ENCODE data around the gene UBB. TPM values are rescaled to one million over a fixed set of nuclear protein-coding genes. Genes with fewer than 3 reads are reported as not detected.

Gene UBB
- polyA plus RNA-seq (ENCODE audit: low read depth in 6 of 6): 1,000 to 10,000 TPM; 2,209 to 2,817 (median 2,696) TPM

DNA sequence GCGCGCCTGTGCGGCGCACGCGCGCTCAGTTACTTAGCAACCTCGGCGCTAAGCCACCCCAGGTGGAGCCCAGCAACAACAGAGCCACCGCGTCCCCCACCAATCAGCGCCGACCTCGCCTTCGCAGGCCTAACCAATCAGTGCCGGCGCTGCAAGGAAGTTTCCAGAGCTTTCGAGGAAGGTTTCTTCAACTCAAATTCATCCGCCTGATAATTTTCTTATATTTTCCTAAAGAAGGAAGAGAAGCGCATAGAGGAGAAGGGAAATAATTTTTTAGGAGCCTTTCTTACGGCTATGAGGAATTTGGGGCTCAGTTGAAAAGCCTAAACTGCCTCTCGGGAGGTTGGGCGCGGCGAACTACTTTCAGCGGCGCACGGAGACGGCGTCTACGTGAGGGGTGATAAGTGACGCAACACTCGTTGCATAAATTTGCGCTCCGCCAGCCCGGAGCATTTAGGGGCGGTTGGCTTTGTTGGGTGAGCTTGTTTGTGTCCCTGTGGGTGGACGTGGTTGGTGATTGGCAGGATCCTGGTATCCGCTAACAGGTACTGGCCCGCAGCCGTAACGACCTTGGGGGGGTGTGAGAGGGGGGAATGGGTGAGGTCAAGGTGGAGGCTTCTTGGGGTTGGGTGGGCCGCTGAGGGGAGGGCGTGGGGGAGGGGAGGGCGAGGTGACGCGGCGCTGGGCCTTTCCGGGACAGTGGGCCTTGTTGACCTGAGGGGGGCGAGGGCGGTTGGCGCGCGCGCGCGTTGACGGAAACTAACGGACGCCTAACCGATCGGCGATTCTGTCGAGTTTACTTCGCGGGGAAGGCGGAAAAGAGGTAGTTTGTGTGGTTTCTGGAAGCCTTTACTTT is at the start of gene UBB:
Gene UBB, plus strand, starts transcription at position 452 of the 856 bp plus-strand sequence. CDS start 817 bp downstream, outside the sequence.
- peak within 1 kb of the TSS; percentile 89 to 98 (median 97) for H3K4me3 Mint-ChIP-seq
- H3K9me3 Mint-ChIP-seq: peaks cover 0 to 3% (median 0%) of the 10 kb centered on the region in 7 donors
- peaks cover 7 to 21% of the 10 kb centered on the region in 2 donors for H3K36me3 Mint-ChIP-seq
- ATAC-seq (ENCODE audit: low read depth in 2 of 2): peak; percentile 95
- H3K27ac Mint-ChIP-seq: peak within 1 kb of the TSS; percentile 98 to 100 (median 99)
- peaks cover 32 to 44% (median 43%) of the 10 kb centered on the region in 3 donors for H3K4me1 Mint-ChIP-seq
- no peaks in the 10 kb centered on the region for H3K27me3 Mint-ChIP-seq
- DNase-seq: peak; percentile 94

DNA sequence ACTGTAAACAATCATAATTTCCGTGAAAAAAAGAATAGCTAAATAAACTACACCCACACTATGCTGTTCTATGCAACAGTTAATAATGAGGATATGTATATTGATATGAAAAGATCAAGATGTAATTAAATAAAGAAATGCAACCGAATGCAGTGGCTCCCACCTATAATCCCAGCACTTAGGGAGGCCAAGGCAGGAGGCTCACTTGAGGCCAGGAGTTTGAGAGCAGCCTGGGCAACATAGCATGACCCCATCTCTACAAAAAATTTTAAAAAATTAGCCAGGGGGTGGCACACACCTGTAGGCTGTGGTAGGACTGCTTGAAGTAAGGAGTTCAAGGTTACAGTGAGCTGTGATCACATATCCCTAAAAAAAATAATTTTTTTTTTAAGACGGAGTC is 42.5 kb upstream of the UBB start:
- no peak overlapping the region for H3K4me3 Mint-ChIP-seq
- no peaks in the 10 kb centered on the region for H3K9me3 Mint-ChIP-seq
- H3K4me1 Mint-ChIP-seq: peaks cover 1 to 5% (median 4%) of the 10 kb centered on the region in 3 donors
- H3K27me3 Mint-ChIP-seq: no peaks in the 10 kb centered on the region
- H3K36me3 Mint-ChIP-seq: no peaks in the 10 kb centered on the region
- H3K27ac Mint-ChIP-seq: no peak overlapping the region
- ATAC-seq (ENCODE audit: low read depth in 2 of 2): no peak
- no peak for DNase-seq

DNA sequence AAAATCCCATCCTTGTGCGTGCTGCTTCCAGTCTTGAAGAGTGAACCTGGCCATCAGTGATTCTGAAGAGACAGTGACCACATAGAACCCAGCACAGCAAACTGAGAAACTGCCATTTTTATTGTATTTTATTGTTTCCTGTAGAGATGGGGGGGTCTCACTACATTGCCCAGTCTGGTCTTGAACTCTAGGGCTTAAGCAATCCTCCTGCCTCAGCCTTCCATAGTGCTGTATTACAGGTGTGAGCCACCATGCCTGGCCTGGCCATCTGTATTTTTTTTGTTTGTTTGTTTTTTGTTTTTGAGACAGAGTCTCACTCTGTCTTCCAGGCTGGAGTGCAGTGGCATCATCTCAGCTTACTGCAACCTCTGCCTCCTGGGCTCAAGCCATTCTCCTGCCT is 41.5 kb upstream of the UBB start:
- no peak for DNase-seq
- no peak for ATAC-seq (ENCODE audit: low read depth in 2 of 2)
- no peaks in the 10 kb centered on the region for H3K27me3 Mint-ChIP-seq
- H3K36me3 Mint-ChIP-seq: peaks cover 0 to 7% of the 10 kb centered on the region in 2 donors
- H3K4me1 Mint-ChIP-seq: peaks cover 0 to 3% (median 0%) of the 10 kb centered on the region in 3 donors
- no peaks in the 10 kb centered on the region for H3K9me3 Mint-ChIP-seq
- no peak overlapping the region for H3K4me3 Mint-ChIP-seq
- peak overlapping the region in 1 of 6 donors; percentile 87 for H3K27ac Mint-ChIP-seq

DNA sequence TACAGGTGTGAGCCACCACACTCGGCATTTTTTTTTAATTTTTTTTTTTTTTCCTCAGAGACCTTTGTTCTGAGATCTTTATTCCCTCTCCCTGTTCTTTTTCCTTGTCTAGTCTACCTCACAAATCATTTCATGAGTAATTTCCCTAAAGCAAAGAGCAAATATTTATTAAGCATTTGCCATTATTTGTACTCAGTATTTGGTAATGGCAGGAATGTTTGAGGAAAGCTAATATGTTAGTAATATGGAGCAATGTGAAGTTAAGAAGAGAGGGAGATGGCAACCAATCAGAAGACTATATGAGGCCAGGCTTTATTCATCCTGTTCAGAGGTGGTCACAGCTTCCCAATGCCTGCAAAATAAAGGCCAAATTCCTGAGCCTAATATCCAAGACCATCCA is 40.9 kb upstream of the UBB start:
- Mint-ChIP-seq H3K4me3 (no peak overlapping the region), H3K27ac (no peak overlapping the region), H3K27me3 (no peaks in the 10 kb centered on the region), H3K9me3 (no peaks in the 10 kb centered on the region), H3K36me3 (peaks cover 0 to 8% of the 10 kb centered on the region in 2 donors), H3K4me1 (peaks cover 0 to 3% (median 0%) of the 10 kb centered on the region in 3 donors)
- ATAC-seq (ENCODE audit: low read depth in 2 of 2) (no peak), DNase-seq (no peak)

DNA sequence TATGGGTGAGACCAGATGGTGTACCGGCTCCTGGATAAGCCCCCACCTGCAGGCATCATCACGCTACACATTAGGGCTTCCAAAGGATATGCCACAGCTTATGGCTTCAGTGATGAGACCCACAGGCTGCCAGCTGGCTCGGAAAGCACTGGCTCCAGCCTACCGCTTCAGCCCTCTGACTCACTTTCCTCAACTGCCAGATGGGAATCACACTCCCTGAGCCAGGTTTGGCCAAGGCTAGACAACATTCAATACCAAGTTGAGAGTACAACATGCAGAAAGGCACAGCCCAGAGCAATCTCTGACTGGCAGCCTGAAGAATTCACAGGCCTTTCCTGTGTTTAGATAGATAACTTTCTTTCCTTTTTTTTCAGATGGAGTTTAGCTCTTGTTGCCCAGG is 37.9 kb upstream of the UBB start:
- DNase-seq (no peak), ATAC-seq (ENCODE audit: low read depth in 2 of 2) (no peak)
- H3K27ac Mint-ChIP-seq: peak overlapping the region in 1 of 6 donors; percentile 36
- no peaks in the 10 kb centered on the region for H3K4me1 Mint-ChIP-seq
- peak overlapping the region in 1 of 8 donors; percentile 55 for H3K4me3 Mint-ChIP-seq
- H3K36me3 Mint-ChIP-seq: peaks cover 0 to 8% of the 10 kb centered on the region in 2 donors
- no peaks in the 10 kb centered on the region for H3K27me3 Mint-ChIP-seq
- H3K9me3 Mint-ChIP-seq: no peaks in the 10 kb centered on the region

- no peak overlapping the region for H3K27ac Mint-ChIP-seq
- H3K4me1 Mint-ChIP-seq: no peaks in the 10 kb centered on the region
- no peak for DNase-seq
- no peak for ATAC-seq (ENCODE audit: low read depth in 2 of 2)
- no peaks in the 10 kb centered on the region for H3K27me3 Mint-ChIP-seq
- H3K4me3 Mint-ChIP-seq: no peak overlapping the region
- H3K9me3 Mint-ChIP-seq: no peaks in the 10 kb centered on the region
- H3K36me3 Mint-ChIP-seq: peaks cover 0 to 8% of the 10 kb centered on the region in 2 donors
Observed at GRCh38 chr17:16343569-16343968, 37.3 kb upstream of the UBB start.

- Mint-ChIP-seq H3K4me3 (no peak overlapping the region), H3K9me3 (no peaks in the 10 kb centered on the region), H3K27ac (no peak overlapping the region), H3K36me3 (peaks cover 0 to 8% of the 10 kb centered on the region in 2 donors), H3K4me1 (no peaks in the 10 kb centered on the region), H3K27me3 (no peaks in the 10 kb centered on the region)
- ATAC-seq (ENCODE audit: low read depth in 2 of 2) (no peak), DNase-seq (no peak)
Observed at GRCh38 chr17:16345565-16345964, 35.3 kb upstream of the UBB start.

DNA sequence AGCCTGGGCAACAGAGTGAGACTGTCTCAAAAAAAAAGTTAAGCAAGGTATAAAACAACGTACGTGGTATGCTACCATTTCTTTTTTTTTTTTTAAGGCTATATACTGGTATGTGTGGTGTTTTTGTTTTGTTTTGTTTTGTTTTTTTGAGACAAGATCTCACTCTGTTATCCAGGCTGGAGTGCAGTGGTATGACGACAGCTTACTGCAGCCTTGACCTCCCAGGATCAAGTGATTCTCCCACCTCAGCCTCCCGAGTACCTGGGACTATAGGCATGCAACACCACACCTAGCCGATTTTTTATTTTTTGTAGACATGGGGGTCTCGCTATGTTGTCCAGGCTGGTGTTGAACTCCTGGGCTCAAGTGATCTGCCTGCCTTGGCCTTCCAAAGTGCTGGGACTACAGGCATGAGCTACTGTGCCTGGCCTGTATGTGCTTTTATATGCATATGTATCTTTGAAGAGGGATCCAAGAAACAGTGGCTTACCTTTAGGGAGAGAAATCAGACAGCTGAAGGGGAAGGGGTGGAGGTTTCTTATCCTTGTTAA is 34.1 kb upstream of the UBB start:
- ATAC-seq (ENCODE audit: low read depth in 2 of 2): no peak
- peaks cover 0 to 8% of the 10 kb centered on the region in 2 donors for H3K36me3 Mint-ChIP-seq
- no peaks in the 10 kb centered on the region for H3K27me3 Mint-ChIP-seq
- H3K9me3 Mint-ChIP-seq: no peaks in the 10 kb centered on the region
- peaks cover 0 to under 1% (median 0%) of the 10 kb centered on the region in 3 donors for H3K4me1 Mint-ChIP-seq
- H3K4me3 Mint-ChIP-seq: no peak overlapping the region
- no peak overlapping the region for H3K27ac Mint-ChIP-seq
- no peak for DNase-seq

DNA sequence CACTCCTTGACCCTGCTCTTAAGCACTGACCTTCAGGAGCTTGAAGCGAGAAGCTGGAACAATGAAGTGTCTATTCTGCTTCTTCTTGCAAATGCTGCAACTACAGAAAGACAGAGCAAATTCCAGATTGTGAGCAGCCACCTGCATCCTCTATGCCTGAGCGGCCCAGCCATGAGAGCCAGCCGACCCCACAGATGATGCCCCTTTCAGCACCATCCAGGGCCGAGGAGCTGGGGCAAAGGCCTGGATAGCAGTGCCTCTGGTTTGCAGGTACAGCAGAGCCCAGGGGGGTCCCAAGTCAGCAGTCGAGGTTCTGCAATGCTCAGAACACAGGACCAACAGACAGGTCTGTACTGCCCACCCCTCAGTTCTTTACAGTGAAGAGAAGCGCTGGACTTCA is 32.3 kb upstream of the UBB start:
- Mint-ChIP-seq H3K4me3 (no peak overlapping the region), H3K27ac (no peak overlapping the region), H3K9me3 (no peaks in the 10 kb centered on the region), H3K27me3 (no peaks in the 10 kb centered on the region), H3K36me3 (peaks cover 0 to 8% of the 10 kb centered on the region in 2 donors), H3K4me1 (peaks cover 6 to 9% (median 9%) of the 10 kb centered on the region in 3 donors)
- ATAC-seq (ENCODE audit: low read depth in 2 of 2) (no peak), DNase-seq (no peak)

- no peak for DNase-seq
- ATAC-seq (ENCODE audit: low read depth in 2 of 2): no peak
- Mint-ChIP-seq H3K36me3 (peaks cover 0 to 1% of the 10 kb centered on the region in 2 donors), H3K9me3 (no peaks in the 10 kb centered on the region), H3K27ac (peak overlapping the region in 2 of 6 donors; percentile 20 to 59), H3K27me3 (no peaks in the 10 kb centered on the region), H3K4me3 (peak overlapping the region in 1 of 8 donors; percentile 12), H3K4me1 (peaks cover 6 to 14% (median 9%) of the 10 kb centered on the region in 3 donors)
Observed at GRCh38 chr17:16349431-16349830, 31.5 kb upstream of the UBB start.

- H3K27ac Mint-ChIP-seq: peak overlapping the region in 4 of 6 donors; percentile 12 to 44 (median 22)
- H3K4me1 Mint-ChIP-seq: peaks cover 6 to 14% (median 9%) of the 10 kb centered on the region in 3 donors
- H3K4me3 Mint-ChIP-seq: peak overlapping the region; percentile 84 to 97 (median 94)
- ATAC-seq (ENCODE audit: low read depth in 2 of 2): no peak
- DNase-seq: no peak
- no peaks in the 10 kb centered on the region for H3K36me3 Mint-ChIP-seq
- H3K9me3 Mint-ChIP-seq: no peaks in the 10 kb centered on the region
- no peaks in the 10 kb centered on the region for H3K27me3 Mint-ChIP-seq
Observed at GRCh38 chr17:16351831-16352230, 29.1 kb upstream of the UBB start.

DNA sequence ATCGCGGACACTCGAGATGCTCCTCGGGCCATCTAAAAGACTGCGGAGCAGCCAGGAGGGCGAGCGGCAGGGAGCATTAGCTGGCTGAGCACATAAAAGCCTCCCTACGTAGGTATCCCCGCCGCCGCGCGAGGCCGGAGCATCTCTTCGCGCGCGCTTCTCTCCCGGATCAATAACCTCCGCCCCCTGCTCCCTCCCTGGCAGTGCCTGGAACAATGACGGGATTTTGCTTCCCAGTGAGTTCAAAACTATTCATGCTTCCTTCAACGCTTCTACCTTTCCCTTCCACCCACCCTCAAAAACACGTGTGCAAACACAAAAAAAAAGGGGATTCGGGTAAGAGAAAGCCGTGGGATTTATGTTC is 28.6 kb upstream of the UBB start:
- ATAC-seq (ENCODE audit: low read depth in 2 of 2): no peak
- Mint-ChIP-seq H3K4me1 (peaks cover 6 to 14% (median 9%) of the 10 kb centered on the region in 3 donors), H3K9me3 (no peaks in the 10 kb centered on the region), H3K4me3 (peak overlapping the region; percentile 84 to 97 (median 94)), H3K27me3 (no peaks in the 10 kb centered on the region), H3K36me3 (no peaks in the 10 kb centered on the region), H3K27ac (peak overlapping the region; percentile 12 to 85 (median 56))
- peak; percentile 2 for DNase-seq

DNA sequence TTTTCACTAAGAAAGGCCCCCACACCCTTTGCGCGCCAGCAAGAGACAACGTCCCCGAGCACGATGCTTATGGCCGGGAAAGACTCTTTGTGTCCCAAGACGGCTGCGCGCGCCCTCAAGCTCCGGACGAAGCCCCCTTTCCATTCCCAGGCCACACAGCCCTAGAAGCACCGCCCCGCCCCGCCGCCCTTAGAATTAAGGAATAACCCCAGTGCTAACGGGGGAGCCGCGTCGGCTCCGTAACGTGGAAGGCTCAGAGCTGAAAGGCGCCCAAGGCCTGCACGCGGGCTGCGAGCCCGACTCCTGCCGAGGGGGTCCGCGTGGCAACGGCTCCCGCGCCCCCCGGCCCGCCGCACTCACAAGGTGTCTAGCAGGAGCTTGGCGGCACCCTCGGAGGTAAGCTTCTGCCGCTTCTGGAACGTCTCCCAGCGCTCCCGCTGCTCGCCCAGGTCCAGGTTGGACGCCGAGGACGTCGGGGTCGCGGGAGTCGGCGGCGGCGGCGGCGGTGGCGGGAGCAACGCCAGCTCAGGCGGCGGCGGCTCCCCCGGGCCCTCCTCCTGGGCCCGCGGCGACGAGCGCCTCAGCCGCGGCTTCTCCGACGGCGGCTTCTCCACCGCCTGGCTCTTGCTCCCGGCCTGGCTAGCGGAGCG is 28.1 kb upstream of the UBB start:
- no peaks in the 10 kb centered on the region for H3K36me3 Mint-ChIP-seq

More for the DNA sequence above, 28.1 kb upstream of the UBB start:
- Mint-ChIP-seq H3K27me3 (no peaks in the 10 kb centered on the region), H3K4me3 (peak overlapping the region; percentile 84 to 97 (median 94)), H3K27ac (peak overlapping the region in 3 of 6 donors; percentile 25 to 85 (median 75)), H3K4me1 (peaks cover 6 to 14% (median 9%) of the 10 kb centered on the region in 3 donors), H3K9me3 (no peaks in the 10 kb centered on the region)
- ATAC-seq (ENCODE audit: low read depth in 2 of 2) (peak; percentile 62 to 68), DNase-seq (peak; percentile 38)
